Activated CD8-positive, alpha-beta T cell treated with anti-CD3 and anti-CD28 coated beads for 36 hours (primary cell): Measurements from ENCODE around the gene DNAJC6. TPM values are rescaled to one million over a fixed set of nuclear protein-coding genes. Genes with fewer than 3 reads are reported as not detected.

Experiments used
- ATAC-seq: fragments of 200-7000 bp; cut with Tn5 transposase; one replicate; pipeline ENCODE4 v1.10.0; 2021; ENCODE audit warnings: mild to moderate bottlenecking, moderate library complexity
- CTCF ChIA-PET: fragments of 350-600 bp; sonication (Branson Sonifier 250); formaldehyde crosslinking; loops from one replicate; lab custom pipeline; 2021; ENCODE audit warnings: antibody characterized with exemption; lab: Charles Lee
- POLR2A ChIA-PET: fragments of 350-600 bp; sonication (Branson Sonifier 250); formaldehyde crosslinking; loops from one replicate; lab custom pipeline; 2021; ENCODE audit warnings: antibody characterized with exemption; lab: Charles Lee
- DNase-seq: peaks from one replicate; pipeline ENCODE4 v3.0.0-alpha.2; 2020
- H3K27ac Mint-ChIP-seq: one replicate; pipeline ENCODE4 v1.8.0; 2021; ENCODE audit warnings: mild to moderate bottlenecking, mixed read lengths
- H3K27me3 Mint-ChIP-seq: one replicate; pipeline ENCODE4 v1.8.0; 2021; ENCODE audit warnings: mixed read lengths
- H3K36me3 Mint-ChIP-seq: one replicate; pipeline ENCODE4 v1.8.0; 2021; ENCODE audit warnings: low read depth, mixed read lengths
- H3K4me1 Mint-ChIP-seq: one replicate; pipeline ENCODE4 v1.8.0; 2021; ENCODE audit warnings: low read depth, mixed read lengths
- H3K4me3 Mint-ChIP-seq: one replicate; pipeline ENCODE4 v1.8.0; 2021; ENCODE audit warnings: mild to moderate bottlenecking, moderate library complexity, mixed read lengths
- H3K9me3 Mint-ChIP-seq: one replicate; pipeline ENCODE4 v1.8.0; 2021; ENCODE audit warnings: mixed read lengths
- intact Hi-C: fragments of 100-400 bp; cut with micrococcal nuclease; formaldehyde crosslinking; loops from one replicate; pipeline ENCODE4 v1.10.0; 2022
- total RNA-seq, 2 experiments: library from RNA; stranded (reverse); gene quantifications; one replicate each; pipeline ENCODE4 v1.2.3, GENCODE V29; 2021
- TF ChIP-seq, protein P1 (sequence below): fragments of 200-600 bp; IDR thresholded peaks from one replicate; pipeline ENCODE4 v1.8.0; 2022; ENCODE audit warnings: antibody characterized with exemption, mild to moderate bottlenecking

The DNAJC6 gene
- total RNA-seq, 2 experiments from 2014 or later = 2.1 to 2.2 TPM

DNA sequence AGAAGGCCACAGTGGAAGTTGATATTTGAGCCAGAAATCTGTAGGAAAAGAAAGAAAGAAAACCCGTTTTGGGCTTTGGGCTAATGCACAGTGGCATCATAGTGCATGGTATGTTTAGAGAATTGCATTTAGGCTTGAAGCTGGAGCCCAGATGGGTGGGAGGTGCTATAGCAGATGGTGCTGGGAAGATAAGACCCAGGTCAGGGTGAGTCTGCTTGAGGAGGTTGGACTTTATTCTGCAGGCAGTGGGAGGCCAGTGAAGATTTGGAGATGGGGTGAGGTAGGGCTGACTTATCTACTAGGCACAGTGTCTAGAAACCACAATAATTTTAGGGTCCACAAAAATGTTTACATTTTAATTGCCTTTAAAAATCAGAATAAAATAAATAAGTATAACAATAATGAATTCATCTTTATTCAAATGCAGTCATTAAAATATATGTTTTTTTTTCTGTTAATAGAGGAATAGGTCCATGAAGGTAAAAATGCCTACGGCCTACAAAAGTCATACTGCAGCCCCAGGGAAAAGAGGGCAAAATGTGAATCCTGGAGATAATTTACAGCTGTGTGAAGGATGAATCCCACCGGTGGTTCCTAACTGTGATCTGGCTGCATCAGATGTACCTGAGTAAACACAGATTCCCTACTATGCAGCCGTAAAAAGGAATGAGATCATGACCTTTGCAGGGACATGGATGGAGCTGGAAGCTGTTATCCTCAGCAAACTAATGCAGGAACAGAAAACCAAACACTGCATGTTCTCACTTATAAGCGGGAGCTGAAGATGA, 8.7 kb downstream of the DNAJC6 start:
- peaks cover 13% of the 10 kb centered on the region for H3K27me3 Mint-ChIP-seq
- ATAC-seq = no peak
- H3K9me3 Mint-ChIP-seq = peaks cover 6% of the 10 kb centered on the region
- H3K4me1 Mint-ChIP-seq = peaks cover 1% of the 10 kb centered on the region
- H3K36me3 Mint-ChIP-seq = peaks cover 3% of the 10 kb centered on the region
- H3K27ac Mint-ChIP-seq = no peak overlapping the region
- ChIA-PET POLR2A (no interaction called here), CTCF (interaction anchor here (1.1 kb wide), 1 partner anchor 14 kb away, joined by 3 read pairs; no protein-coding TSS in a partner anchor)
- intact Hi-C loops = no loop called here
- no peak overlapping the region for H3K4me3 Mint-ChIP-seq
- TF ChIP-seq, protein P1, sequence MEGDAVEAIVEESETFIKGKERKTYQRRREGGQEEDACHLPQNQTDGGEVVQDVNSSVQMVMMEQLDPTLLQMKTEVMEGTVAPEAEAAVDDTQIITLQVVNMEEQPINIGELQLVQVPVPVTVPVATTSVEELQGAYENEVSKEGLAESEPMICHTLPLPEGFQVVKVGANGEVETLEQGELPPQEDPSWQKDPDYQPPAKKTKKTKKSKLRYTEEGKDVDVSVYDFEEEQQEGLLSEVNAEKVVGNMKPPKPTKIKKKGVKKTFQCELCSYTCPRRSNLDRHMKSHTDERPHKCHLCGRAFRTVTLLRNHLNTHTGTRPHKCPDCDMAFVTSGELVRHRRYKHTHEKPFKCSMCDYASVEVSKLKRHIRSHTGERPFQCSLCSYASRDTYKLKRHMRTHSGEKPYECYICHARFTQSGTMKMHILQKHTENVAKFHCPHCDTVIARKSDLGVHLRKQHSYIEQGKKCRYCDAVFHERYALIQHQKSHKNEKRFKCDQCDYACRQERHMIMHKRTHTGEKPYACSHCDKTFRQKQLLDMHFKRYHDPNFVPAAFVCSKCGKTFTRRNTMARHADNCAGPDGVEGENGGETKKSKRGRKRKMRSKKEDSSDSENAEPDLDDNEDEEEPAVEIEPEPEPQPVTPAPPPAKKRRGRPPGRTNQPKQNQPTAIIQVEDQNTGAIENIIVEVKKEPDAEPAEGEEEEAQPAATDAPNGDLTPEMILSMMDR = no peak
- no peak for DNase-seq

DNA sequence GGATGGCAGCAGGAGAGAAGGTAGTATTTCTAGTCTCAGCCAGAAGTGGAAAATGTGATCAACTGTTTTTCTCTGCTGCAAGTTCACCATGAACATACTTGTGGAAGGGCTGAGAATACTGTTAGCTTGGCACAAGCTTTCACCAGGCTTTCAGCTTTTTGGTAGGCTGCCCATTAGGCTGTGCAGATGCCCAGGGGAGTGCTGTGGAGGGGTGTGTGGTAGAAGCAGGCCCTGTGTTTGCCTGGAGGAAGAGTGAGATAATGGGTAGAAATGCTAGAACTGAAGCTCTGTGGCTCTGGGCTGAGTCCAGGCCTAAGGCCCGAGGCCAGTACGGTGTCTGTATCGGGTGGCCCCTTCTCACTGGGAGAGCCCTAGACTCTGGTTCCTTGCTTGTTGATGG, 9.8 kb downstream of the DNAJC6 start:
- intact Hi-C loops = no loop called here
- Mint-ChIP-seq H3K27ac (no peak overlapping the region), H3K36me3 (peaks cover 6% of the 10 kb centered on the region), H3K4me3 (no peak overlapping the region), H3K9me3 (peaks cover 11% of the 10 kb centered on the region), H3K27me3 (peaks cover 8% of the 10 kb centered on the region), H3K4me1 (peaks cover 6% of the 10 kb centered on the region)
- no peak for ATAC-seq
- no peak for DNase-seq
- CTCF ChIA-PET = no interaction called here
- POLR2A ChIA-PET = no interaction called here
- TF ChIP-seq, protein P1 = no peak

DNA sequence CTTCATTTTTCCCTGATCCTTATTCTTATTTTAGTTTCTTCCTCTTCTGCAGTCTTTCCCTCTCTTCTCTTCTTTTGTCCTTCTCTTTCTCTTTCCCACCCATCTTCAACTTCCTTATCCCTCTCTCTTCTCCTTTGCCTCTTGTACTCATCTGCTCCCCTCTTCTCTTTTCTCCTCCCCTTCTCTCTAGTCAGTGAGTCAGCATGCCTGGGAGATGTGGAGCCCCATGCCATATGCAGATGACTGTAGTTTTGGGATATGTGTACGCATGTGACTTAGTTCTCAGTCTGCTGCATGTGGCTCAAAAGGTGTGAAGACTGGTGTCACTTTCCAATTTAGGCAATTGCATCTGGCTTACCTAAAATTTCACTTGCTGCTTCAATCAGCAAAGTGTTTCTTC, 10.4 kb downstream of the DNAJC6 start:
- intact Hi-C loops = no loop called here
- CTCF ChIA-PET = no interaction called here
- no peak overlapping the region for H3K27ac Mint-ChIP-seq

DNA sequence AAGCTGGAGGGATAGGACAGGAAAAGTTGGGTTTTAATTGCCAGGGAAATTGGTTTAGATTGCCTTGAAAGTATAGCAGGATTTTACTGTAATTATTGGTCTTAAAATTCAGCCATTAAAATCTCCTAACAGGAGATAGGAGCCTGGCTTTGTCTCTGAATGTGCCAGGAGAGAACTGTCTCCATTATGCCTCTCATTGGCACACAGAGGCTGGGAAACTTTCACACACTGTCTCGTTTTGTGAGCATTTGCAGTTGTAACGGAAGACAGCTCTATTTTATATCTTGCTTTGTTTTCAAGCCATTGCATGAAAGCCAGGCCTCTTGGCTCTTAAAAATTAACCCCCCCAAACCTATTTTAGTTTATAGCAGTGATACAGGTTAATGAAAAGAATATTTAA, 12.5 kb downstream of the DNAJC6 start:
- Mint-ChIP-seq H3K4me3 (no peak overlapping the region), H3K36me3 (peaks cover 6% of the 10 kb centered on the region), H3K27ac (no peak overlapping the region), H3K27me3 (peaks cover 8% of the 10 kb centered on the region), H3K4me1 (peaks cover 6% of the 10 kb centered on the region), H3K9me3 (peaks cover 11% of the 10 kb centered on the region)
- POLR2A ChIA-PET = no interaction called here
- CTCF ChIA-PET = no interaction called here
- TF ChIP-seq, protein P1 = no peak
- intact Hi-C loops = no loop called here
- DNase-seq (no peak), ATAC-seq (no peak)

More for the DNA sequence above, 10.4 kb downstream of the DNAJC6 start:
- no peak for ATAC-seq
- POLR2A ChIA-PET = no interaction called here
- no peak overlapping the region for H3K4me3 Mint-ChIP-seq
- peaks cover 6% of the 10 kb centered on the region for H3K4me1 Mint-ChIP-seq
- DNase-seq = no peak
- peaks cover 11% of the 10 kb centered on the region for H3K9me3 Mint-ChIP-seq
- peaks cover 6% of the 10 kb centered on the region for H3K36me3 Mint-ChIP-seq
- TF ChIP-seq, protein P1 = no peak
- H3K27me3 Mint-ChIP-seq = peaks cover 8% of the 10 kb centered on the region

DNA sequence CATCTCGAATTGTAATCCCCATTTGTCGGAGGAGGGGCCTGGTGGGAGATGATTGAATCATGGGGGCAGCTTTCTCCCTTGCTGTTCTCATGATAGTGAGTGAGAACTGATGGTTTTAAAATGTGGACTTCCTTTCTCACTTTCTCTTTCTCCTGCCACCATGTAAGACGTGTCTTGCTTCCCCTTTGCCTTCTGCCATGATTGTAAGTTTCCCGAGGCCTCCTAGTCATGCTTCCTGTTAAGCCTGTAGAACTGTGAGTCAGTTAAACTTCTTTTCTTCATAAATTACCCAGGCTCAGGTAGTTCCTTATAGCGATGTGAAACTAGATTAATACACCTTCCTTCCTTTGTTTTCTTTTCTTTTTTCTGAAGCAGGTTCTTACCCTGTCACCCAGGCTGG, 13.9 kb downstream of the DNAJC6 start:
- peaks cover 4% of the 10 kb centered on the region for H3K36me3 Mint-ChIP-seq
- peaks cover 11% of the 10 kb centered on the region for H3K9me3 Mint-ChIP-seq
- H3K4me3 Mint-ChIP-seq = no peak overlapping the region
- DNase-seq (peak; percentile 39), ATAC-seq (peak; percentile 60)
- POLR2A ChIA-PET = no interaction called here
- H3K27ac Mint-ChIP-seq = peak overlapping the region; percentile 7
- H3K27me3 Mint-ChIP-seq = peaks cover 8% of the 10 kb centered on the region
- TF ChIP-seq, protein P1 = no peak
- intact Hi-C loops = no loop called here
- peaks cover 6% of the 10 kb centered on the region for H3K4me1 Mint-ChIP-seq
- CTCF ChIA-PET = no interaction called here
